LNCaP clone FGC (cell line): ENCODE data around the gene ARHGEF3.

Experiments
- DNase-seq: peaks from one replicate; pipeline ENCODE4 v3.0.0-alpha.2; 2011; ENCODE audit warnings: low read depth
- H3K4me3 ChIP-seq: 2 replicates; pipeline ENCODE4 v1.5.1; 2011; ENCODE audit warnings: mild to moderate bottlenecking, low read depth, low read length, control low read depth
- TF ChIP-seq, protein P1 (sequence below): IDR thresholded peaks from 2 replicates; pipeline ENCODE4 v1.5.1; 2012; ENCODE audit warnings: mild to moderate bottlenecking; ENCODE audit not compliant: control insufficient read depth, insufficient read depth; ENCODE audit errors: extremely low read depth

The ARHGEF3 gene

DNA sequence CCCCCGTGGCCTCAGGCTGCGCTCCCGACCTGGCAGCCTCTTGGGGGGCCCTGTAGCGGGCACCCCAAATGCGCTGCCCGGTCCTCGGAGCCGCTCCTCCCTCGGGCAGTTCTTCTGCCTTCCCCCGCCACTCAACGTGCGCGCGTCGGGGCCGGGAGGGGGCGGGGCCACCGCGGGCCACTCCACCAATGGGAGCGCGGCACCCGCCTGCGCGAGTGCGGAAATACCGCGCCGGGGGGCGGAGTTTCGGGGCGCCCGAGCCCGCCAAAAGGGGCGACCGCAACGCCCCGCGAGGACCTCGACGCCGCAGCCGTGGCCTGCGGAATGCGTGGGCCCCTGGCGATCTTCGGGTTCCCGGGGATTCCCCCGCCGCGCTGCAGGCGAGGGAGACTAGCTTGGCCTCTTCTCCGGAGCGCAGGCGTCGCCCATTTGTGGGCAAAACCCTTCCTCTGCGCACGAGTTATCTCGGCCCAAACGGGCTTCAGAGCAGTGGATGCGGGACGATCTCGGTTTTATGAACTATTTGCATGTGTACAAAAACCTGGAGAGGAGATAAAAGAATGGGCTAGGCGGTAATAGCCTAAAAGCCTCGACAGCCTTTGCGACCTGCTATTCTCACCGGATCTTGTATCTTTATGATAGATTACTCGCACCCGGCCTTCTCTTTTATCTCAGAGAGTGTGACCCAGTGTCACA is 118.5 kb downstream of the ARHGEF3 start, which contains the start of gene TASOR:
TSS of gene TASOR (minus strand) at position 144 of the 696 bp plus-strand sequence. CDS start 259 bp downstream, outside the sequence.
- TF ChIP-seq, protein P1, sequence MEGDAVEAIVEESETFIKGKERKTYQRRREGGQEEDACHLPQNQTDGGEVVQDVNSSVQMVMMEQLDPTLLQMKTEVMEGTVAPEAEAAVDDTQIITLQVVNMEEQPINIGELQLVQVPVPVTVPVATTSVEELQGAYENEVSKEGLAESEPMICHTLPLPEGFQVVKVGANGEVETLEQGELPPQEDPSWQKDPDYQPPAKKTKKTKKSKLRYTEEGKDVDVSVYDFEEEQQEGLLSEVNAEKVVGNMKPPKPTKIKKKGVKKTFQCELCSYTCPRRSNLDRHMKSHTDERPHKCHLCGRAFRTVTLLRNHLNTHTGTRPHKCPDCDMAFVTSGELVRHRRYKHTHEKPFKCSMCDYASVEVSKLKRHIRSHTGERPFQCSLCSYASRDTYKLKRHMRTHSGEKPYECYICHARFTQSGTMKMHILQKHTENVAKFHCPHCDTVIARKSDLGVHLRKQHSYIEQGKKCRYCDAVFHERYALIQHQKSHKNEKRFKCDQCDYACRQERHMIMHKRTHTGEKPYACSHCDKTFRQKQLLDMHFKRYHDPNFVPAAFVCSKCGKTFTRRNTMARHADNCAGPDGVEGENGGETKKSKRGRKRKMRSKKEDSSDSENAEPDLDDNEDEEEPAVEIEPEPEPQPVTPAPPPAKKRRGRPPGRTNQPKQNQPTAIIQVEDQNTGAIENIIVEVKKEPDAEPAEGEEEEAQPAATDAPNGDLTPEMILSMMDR: no peak
- peak within 1 kb of the TSS; percentile 57 for H3K4me3 ChIP-seq
- no peak for DNase-seq

DNA sequence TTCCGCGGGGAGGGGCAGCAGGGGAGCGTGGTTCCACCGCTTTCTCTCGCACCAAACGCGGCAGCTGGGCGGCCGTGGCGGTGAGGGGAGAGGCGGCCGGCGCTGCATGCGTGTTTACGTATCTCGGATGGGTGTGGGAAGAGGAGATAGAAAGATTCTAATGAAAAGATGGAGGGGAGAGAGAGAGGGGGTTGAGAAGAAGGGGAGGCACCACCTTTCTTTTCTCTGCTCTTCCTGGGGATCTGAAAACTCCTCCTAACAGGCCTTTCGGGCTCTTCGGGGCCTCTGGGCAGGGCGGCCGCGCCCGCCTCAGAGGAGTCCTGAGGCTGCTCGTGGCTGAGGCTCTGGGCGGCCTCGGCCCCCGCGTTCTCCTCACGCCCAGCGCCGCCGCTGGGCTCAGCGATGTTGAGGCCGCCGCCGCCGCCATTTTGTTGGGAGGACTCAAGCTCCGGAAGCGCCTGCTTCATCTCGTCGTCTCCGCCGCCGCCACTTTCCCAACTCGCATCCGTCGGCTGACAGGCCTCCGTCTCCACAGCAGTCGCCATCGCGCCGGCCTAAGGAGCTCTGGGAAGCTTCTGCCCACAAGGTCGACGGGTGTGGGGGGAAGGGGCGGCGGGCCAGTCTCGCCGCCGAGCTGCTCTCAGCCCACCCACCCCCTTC is 119.2 kb downstream of the ARHGEF3 start:
- peak overlapping the region; percentile 57 for H3K4me3 ChIP-seq
- TF ChIP-seq, protein P1: no peak
- no peak for DNase-seq

DNA sequence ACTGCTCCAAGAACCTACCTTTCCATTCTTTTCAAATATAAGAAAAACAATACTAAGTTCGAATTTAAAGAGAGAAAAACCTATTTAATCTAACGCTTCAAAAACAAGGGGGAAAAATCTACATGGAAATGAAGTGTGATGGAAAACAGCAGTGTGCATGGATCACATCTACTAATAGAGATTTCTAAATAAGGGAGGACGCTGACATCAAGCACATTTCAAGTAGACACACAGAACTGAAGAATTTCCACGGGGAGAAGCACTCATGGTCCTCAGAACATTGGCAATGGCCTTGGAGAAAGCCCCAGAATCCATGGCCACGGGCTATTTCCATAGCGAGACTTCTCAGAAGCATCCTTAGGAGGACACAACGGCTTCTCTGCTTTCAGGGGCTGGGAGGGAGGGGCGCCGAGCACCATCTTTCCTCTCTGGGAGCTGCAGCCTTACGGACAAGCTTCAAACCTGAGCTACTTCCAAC is 119.7 kb downstream of the ARHGEF3 start:
- peak overlapping the region; percentile 57 for H3K4me3 ChIP-seq
- TF ChIP-seq, protein P1: no peak
- DNase-seq: no peak

DNA sequence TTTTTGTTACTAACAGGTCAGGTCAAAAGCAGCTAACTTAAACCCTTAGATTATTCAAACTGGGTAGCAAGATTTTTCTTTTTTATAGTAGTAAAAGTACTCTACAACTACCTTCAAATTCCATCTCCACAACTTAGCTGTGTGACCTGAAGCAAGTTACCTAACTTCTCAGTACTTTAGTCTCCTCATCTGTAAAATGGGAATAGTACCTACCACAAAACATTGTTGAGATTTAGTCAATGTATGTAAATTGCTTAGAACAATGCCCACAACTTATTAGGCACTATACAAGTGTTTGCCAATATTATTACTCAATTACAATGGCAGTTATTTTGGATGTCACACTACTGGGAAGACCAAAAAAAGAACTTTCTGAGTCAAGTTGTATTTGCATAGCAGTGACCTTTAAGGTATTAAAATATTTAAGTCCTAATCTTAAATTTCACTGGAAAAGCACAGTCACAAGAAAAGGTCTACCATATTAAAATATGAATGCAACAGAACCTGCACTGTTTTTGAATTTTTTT is 121.6 kb downstream of the ARHGEF3 start:
- no peak for DNase-seq
- TF ChIP-seq, protein P1: no peak
- H3K4me3 ChIP-seq: no peak overlapping the region
